RPMI8226 (cell line): ENCODE data around the gene VEZF1.
"Not testable (repeated sequence)": the region's sequence is repeated elsewhere in the genome, so short reads cannot be mapped to it uniquely, and the experiment has no call there.

ENCODE experiments used
- DNase-seq: peaks from one replicate; pipeline ENCODE4 v3.0.0-alpha.2; 2015

Gene VEZF1

GRCh38 chr17:57997085-57997809 is 9.2 kb upstream of the VEZF1 start:
- DNase-seq: no peak

GRCh38 chr17:57995076-57995956 is 7.3 kb upstream of the VEZF1 start:
- DNase-seq: peak; percentile 68

GRCh38 chr17:57994436-57994835 is 6.4 kb upstream of the VEZF1 start:
- no peak for DNase-seq

- peak; percentile 71 for DNase-seq
Measured at GRCh38 chr17:57993471-57994365, 5.7 kb upstream of the VEZF1 start.

GRCh38 chr17:57991537-57991936 is 3.5 kb upstream of the VEZF1 start:
- no peak for DNase-seq

GRCh38 chr17:57990037-57990436 is 2.0 kb upstream of the VEZF1 start:
- no peak for DNase-seq

GRCh38 chr17:57988301-57989250 is 522 bp upstream of the VEZF1 start:
- peak; percentile 77 for DNase-seq

GRCh38 chr17:57986841-57987580 is 1.0 kb downstream of the VEZF1 start:
- DNase-seq: no peak

- DNase-seq: no peak
Measured at GRCh38 chr17:57985675-57985974, 2.4 kb downstream of the VEZF1 start.

GRCh38 chr17:57984936-57985674 is 2.9 kb downstream of the VEZF1 start:
- no peak for DNase-seq

- no peak for DNase-seq
Measured at GRCh38 chr17:57984261-57984890, 3.7 kb downstream of the VEZF1 start.

GRCh38 chr17:57983446-57983845 is 4.6 kb downstream of the VEZF1 start:
- DNase-seq: no peak

GRCh38 chr17:57982452-57983170 is 5.4 kb downstream of the VEZF1 start:
- no peak for DNase-seq

GRCh38 chr17:57980522-57980921 is 7.5 kb downstream of the VEZF1 start:
- DNase-seq: no peak

- no peak for DNase-seq
Measured at GRCh38 chr17:57979076-57979475, 9.0 kb downstream of the VEZF1 start.

GRCh38 chr17:57976594-57976993 is 11.5 kb downstream of the VEZF1 start:
- DNase-seq: no peak

- no peak for DNase-seq
Measured at GRCh38 chr17:57975044-57975443, 13.0 kb downstream of the VEZF1 start.

- DNase-seq: not testable (repeated sequence)
Measured at GRCh38 chr17:57974053-57974824, 13.8 kb downstream of the VEZF1 start.

GRCh38 chr17:57972151-57972550 is 15.9 kb downstream of the VEZF1 start:
- DNase-seq: no peak
